8988T (cell line): ENCODE data around the gene GRHL3.
A peak's percentile ranks its signal among the peaks of the same experiment; 100 is the strongest.

Source experiments
- DNase-seq: peaks from one replicate; pipeline ENCODE4 v3.0.0; 2011

GRHL3 gene

DNA sequence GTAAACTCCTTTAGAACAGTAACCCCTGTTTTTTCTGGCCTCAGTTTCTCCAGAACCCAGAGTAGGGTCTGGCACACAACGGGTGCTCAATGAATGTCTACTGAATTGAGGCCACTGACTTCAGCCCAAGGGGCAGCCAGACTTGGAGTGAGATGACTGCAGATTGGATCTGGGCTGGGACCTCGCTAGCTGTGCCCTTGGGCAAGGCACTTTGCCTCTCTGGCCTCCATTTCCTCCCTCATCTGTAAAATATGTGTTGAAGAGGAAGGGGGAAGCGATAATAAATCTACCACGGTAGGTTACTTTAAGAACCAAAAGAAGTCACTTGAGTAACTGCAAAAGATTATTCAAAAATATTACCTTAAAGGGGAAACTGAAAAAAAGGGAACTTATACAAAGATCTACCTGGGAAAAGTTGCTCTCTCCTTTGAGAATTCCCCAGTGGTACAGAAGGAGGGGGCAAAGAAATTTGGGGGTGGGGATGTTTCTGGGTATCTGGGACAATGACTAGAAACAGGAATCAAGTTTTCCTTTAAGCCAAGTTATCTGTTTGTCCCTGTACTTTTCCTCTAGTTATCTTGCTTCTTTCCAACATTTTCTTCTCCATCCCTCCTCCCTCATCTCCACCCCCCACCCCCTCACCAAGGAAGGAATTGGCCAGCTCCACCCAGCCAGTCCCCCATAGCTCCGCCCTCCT lies 394 bp upstream of the GRHL3 start:
- DNase-seq, result no peak

DNA sequence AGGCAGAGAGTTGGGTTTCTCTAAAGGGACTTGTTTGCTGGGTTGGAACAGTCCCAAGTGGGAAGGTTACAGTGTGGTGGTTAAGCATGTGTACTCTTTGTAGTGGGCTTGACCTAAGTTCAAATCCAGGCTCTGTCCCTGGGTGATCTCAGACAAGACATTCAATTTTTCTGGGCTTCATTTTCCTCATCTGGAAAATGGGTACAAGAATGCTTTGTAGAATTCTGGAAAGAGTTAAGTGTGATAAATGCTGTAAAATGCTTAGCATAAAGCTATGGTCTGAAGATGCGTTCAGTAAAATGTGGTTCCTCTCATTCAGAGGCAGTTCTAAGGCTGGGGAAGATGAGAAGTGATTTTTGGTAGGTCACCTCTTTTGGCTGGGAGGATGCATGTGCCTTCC lies 805 bp downstream of the GRHL3 start:
- no peak for DNase-seq

DNA sequence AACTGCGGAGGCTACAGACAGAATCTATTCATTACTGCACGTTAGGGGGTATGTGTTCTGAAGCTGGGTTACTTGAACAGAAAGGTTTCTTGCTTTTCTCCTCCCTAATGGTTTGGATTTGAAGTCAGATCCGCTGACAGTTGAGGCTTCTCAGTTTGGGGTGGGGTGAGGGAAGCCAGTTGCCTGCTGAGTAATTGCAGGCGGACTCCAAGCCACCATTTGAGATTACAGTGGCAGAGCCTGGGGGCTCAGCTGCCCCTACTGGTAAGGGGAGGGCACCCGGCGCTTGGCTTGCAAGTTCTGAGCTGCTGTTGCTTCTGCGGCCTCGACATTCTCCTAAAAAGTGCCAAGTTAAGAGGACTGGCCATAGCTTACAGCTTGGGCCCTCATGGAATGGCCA lies 2.0 kb downstream of the GRHL3 start:
- DNase-seq, result no peak

DNA sequence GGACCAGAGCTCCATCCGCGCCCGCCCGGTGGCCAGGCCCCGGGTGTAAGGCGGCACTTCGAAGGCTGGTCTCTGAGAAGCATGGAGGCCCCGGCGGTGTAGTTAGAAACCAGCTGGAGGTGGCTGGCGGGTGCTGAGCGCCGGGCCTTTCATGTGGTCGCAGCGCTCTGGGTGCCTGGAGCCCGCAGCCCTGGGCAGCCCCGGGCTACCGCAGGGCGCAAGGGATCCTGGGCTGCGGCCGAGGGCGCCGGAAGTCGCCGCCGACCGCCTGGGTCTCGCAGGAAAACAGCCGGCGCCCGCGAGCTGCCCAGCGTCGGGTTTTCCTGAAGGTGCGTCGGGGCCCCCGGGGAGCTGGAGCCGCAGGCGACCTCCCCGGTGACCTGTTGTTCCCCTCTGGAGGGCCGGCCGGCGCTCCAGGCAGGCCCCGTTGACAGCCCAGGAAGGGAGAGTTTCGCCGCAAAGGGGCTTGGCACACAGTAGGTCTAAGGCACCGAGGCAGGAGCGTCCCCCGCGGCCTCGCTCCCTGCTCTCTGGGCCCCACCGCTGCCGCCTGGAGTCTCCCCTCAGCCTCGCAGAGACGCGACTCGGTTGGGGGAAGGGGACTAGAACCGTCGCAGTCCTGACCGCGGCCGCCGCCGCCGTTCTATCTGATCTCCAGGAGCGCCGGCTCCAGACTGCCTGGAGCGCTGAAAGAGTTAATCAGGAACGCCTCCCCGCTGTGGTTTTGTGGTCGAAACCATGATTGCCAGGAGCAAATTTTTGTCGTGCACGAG lies 2.7 kb downstream of the GRHL3 start:
- peak; percentile 53 for DNase-seq

DNA sequence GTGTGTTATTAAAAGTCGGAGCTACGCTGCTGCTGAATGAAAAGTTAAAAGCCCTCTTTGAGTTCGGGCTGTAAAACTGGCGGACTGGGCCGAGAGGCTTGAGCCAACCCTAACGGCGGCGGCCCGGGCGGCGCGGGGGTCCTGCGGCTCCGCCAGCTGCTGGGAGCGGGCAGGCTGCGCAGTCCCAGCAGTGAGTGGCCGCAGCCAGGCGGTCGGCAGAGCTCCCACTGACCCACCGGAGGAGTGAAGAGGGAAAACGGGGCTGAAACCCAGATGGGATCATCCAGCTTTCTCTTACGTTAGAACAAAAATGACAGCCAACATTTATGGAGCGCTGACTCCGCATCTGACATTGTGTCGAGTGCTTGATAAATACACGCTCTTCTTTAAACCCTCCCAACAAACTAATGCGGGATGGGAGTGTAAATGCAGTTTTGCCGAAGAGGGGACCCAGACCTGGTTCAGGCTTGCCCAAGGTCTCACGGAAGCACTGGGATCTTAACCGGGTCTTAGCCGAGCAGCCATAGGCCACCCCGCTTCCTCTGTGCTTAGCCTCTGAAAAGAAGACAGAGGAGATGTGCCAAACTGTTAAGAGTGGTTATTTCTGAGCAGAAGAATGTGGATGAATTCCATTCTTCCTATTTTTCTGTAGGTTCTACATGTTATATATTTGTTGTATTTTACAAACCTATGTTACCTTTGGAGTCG lies 3.5 kb downstream of the GRHL3 start:
- no peak for DNase-seq

DNA sequence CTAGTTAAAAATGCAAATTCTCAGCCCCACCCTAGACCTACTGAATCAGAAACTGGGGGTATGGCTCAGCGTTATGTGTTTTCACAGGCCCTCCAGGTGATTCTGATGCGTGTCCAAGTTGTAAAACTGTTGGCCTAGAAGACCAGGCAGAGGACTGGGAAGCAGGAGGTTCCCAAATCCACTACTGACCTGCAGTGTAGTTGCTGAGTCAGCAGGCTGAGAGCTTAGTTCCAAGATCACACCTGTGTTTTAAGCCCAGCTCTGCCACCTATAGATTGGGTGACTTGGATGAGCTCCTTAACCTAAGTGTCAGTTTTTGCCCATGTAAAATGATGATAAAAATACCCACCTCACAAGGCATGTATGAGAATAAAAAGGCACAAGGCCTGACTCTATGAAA lies 4.1 kb downstream of the GRHL3 start:
- no peak for DNase-seq

DNA sequence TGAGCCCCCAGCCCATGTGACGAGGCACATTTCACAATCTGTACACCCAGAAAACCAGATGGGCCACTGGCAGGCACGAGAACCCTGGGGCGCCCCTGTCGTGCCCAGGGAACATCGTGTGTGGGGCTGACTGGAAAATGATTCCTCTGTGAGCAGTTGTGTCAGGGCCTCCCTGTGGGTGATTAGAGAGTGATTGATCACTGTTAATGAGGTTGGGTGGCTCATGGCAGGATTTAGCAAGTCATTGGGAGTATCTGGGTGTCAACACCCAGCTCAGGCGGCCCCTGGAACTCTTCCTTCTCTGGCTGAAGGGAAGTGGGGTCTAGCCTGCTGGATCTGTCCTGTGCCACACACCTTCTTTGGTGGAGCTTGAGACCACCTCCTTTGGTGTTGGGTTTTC lies 5.7 kb downstream of the GRHL3 start:
- DNase-seq, result no peak

DNA sequence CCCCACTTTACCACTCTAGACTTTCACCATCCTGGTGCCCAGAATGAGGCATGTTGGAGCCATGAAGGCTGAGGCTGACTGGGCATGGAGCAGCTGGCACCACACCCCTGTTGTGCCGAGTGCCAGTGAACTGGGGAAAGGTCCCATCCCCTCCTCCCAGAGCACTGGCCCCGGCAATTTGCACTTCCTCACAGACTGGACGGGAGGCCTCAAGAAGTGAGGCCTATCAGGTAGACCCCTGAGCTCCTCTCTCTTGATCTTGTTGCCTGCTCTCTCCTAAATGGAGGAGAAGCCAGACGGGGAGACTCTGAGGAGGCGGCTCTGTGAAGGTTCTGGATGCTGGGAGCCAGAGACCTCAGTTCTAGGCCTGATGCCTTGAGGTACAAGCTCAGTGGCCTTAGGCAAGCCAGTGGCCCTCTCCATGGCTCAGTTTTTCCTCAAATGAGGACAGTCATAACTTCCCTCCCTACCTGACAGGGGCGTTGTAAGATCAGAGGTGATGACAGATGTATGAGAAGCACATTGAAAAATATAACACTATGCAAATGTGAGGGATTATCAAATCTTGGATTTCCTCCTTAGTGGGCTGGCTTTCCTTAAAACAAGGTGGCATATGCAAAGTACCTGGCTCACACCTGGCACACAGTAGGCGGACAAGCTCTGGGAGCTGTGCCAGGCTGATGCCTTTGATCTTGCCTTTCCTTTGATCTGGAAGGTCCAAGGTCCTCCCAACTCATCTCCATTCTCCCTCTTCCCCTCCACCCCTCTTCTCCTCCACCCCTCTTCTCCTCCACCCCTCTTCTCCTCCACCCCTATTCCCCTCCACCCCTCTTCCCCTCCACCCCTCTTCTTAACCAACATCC lies 6.7 kb downstream of the GRHL3 start:
- DNase-seq, result no peak

DNA sequence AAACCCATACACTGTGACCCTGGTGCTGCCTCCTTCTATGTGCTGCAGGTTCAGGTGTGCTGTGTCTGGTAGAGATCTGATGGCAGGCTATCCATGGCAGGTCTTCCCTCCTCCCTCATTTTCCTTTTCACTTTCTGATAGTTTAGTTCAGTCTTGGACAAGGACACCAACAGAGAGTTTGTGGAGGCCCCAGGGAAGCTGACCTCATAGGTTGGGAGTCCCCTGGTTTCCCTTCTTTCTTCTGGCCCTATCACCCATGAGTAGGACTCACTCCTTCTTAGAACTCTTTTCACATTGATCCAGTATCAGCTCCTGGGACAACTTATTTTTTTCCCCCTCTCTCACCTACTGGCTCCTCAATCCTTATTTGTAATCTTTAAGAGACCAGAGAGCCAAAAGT lies 8.3 kb downstream of the GRHL3 start:
- DNase-seq, result no peak

DNA sequence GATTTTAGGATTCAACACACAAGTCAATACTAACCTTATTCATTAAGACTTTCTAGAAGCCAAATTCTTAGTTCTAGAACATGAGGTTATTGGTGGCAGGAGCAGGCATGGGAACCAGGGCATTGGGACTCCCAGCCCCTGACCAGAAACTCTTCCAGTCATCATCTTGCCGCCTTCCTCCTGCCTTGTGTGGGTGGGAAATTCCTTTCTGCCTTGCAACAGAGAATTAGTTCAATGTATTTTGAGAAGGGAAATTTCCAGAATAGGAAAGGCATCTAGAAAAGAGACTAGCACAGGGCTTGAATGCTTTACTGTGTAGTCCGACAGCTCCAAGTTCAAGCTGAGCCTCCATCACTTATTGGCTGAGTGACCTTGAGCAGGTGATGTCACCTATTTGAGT lies 8.7 kb downstream of the GRHL3 start:
- DNase-seq, result no peak

DNA sequence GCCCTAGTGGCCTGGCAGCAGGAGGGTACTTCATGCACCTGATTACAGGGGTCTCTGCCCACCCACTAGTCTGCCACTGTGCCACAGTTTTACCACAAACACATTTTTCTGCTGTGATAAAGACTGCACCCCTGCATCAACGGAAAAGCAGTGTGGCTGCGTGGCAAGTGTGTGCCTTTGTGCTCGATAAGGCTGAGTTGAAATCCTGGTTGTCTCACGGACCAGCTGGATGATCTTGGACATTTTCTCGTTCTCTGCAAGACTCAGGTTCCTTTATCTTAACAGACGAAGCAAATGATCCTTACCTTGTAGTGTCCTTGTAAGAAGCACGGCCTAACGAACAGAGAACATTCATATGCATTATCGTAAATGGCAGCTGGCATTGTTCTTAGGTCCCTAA lies 10.2 kb downstream of the GRHL3 start:
- no peak for DNase-seq

DNA sequence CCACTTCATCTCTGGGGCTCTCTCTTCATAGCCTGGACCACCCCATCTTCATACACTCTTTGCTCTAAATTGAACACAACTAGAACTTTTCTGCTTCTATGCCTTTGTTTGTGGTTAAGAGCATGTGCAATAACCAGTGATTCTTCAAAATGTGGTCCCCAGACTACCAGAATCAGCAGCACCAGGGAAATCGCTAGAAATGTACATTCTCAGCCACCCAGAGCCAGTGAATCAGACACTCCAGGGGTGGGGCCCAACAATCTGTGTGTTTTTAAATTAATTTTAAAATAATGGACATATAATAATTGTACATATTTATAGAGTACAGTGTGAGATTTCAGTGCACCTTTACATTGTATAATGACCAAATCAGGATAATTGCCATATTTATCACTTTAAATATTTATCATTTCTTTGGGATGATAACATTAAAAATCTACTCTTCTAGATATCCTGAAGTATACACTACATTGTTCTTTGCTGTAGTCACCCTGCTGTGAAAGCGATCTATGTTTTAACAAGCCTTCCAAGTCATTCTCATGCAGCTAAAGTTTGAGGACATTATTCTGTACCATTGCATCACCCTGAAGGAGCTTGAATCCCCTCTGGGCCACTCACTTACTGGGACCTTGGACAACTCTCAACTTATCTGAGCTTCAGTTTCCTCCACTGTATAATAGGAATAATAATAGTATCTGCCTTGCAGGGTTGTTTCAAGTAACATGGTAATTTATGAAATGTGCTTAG lies 10.8 kb downstream of the GRHL3 start:
- no peak for DNase-seq

DNA sequence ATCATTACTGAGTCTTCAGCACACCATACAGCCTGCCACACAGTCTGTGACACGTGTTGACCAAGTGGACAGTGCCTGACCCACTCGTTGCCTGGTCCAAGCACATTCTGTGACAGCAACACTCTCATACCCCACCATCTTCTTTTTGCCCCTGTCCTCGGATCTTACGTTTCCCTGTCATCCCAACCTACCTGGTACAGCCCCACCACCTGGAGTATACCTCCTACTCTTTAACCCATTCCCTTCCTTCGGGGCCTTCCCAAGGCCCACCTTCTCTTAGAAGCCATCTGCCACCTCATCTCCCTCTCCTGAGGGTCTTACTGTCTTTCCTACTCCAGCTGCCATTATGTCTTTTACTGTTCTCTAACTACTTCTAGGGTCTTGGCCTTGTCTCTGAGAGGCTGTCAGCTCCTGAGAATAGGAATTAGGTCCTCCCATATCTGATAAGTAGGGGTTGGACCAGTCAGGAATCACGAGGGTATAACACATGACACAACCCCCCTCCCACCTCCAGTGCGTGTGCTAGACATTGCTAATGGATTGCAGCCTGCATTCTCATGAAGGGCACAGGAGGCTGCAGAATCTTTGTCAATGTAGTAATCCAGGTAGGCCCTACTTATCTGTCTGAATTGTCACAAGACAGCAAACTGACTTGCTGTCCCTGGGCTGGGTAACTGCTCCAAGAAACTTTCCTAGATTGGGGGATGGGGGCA lies 13.0 kb downstream of the GRHL3 start:
- no peak for DNase-seq

DNA sequence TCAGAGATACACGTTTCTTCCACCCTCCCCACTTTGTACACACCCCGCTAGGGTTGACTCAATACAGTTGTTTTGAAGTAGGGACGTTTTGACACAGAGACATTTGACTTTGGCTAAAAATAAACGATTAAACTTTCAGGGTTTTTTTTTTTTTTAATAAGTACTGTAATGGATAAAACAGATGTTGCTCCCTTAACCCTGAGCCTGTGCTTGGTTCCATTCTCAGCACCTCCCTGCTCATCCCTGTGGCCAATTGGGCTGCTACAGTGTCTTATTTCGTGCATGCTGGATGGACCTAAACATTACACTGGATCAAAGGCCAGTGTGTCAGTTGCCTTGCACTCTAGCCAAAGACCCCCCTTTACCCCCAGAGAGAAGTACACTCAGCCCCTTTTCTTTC lies 16.9 kb downstream of the GRHL3 start:
- no peak for DNase-seq

DNA sequence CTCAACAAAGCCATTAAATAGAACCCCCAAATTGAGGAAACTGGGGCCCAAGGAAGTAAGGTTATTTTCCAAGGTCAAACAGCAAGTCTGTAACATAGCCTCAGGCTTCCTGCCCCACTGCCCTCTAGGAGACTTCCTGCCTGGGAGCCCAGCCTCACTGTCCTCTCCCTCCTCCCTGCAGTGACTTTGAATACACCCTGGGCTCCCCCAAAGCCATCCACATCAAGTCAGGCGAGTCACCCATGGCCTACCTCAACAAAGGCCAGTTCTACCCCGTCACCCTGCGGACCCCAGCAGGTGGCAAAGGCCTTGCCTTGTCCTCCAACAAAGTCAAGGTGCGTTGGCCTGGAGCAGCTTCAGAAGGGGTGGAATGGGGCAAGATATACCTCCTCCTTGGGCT lies 18.3 kb downstream of the GRHL3 start:
- DNase-seq, result no peak

DNA sequence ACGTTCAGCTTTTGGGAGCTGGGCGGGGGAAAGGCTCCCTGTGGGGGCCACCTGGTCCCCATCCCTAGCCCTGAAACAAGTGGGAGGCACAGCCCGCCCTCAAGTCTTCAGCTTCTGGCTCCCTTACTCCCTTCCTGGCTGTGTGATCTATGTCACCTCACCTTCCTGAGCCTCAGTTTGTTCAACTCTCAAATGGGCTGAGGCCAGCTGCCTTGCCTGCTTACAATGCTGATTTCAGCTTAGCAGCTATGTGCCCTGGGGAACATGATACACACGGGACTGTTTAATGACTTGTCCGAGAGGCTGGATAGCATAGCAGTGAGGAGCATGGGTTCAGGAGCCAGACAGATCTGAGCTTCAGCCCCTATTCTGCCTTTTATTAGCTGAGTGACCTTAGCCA lies 19.3 kb downstream of the GRHL3 start:
- DNase-seq, result no peak

DNA sequence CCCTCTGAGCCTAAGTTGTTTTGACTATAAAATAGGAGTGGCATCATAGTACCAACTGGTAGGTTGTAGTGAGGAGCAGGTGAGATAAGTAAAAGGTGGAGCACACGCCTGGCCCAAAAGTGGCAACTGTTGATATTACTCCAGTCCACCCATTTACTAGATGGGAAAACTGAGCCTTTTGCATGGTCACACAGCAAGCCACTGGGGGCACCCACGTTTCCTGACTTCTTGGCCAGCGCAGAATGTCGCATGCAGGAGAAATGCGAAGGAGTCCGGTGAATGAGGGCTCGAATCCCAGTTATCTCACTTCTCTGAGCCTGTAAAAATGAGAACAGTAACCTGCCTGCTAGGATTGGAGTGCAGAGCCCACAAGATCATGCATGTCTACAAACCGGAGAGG lies 20.8 kb downstream of the GRHL3 start:
- no peak for DNase-seq

DNA sequence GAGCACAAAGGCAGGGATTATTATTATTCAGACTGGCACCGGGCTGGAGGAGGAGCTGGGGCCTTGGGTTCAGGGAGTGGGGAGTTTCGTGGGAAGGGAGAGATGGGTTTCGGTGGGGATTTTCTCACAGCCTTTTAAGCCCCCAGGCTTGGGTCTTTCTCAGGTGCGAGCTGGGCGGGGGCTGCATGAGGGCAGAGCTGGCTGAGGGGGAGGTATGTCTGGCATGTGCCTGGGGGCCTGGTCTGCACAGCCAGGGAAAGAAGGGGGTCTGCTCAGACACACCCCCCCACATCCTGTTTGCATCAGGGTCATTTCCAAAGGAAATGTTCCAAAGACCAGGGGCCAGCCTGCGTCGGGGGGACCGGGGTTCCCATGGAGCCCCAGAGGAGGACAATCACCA lies 21.6 kb downstream of the GRHL3 start:
- no peak for DNase-seq

DNA sequence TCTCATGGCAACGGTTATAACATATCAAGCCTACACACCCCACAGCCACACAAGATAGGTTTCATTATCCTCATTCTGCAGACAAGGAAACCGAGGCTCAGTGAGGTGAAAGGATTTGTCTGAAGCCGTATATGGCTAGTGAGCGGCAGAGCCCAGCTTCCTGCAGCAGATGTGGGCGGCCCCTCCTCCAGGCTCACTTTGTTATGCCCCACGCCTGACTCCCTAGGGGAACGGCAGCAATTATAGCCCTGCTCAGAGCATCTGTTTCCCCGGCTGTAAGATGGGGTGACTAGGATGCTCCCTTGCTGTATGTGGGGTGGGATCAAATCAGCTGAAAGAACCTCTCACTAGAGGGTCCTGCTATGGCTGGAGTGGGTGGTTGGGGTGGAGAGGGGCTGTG lies 22.1 kb downstream of the GRHL3 start:
- DNase-seq, result no peak

DNA sequence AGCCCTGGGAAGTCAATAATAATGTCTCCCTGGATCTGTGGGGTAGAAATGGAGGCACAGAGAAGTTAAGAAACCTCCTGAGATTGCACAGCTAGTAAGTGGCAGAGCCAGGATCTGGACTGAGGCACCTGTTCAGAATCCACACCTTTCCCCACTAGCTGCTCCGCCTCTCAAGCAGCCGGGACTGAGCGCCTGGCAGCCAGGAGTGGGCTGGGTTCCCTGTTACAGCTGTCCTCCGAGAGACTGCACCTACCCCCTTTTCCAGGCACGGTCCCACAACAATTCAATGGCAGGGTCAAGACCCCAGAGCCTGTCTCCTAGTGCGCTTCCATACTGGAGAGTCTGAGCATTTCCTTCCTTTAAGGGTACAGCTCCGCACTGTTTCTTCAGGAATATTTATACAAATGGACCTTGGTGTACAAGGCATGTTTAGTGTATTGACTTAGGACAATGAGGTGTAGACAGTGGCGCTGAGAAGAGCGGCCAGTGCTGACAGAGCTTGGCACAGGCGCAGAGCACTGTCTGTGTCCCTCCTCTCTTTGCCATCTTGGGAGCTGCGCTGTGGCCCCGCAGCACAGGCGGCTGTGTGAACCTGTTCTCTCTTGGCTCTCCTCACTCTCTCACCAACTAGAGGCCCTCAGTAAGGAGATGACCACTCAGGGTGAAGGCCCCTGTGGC lies 24.4 kb downstream of the GRHL3 start:
- no peak for DNase-seq

DNA sequence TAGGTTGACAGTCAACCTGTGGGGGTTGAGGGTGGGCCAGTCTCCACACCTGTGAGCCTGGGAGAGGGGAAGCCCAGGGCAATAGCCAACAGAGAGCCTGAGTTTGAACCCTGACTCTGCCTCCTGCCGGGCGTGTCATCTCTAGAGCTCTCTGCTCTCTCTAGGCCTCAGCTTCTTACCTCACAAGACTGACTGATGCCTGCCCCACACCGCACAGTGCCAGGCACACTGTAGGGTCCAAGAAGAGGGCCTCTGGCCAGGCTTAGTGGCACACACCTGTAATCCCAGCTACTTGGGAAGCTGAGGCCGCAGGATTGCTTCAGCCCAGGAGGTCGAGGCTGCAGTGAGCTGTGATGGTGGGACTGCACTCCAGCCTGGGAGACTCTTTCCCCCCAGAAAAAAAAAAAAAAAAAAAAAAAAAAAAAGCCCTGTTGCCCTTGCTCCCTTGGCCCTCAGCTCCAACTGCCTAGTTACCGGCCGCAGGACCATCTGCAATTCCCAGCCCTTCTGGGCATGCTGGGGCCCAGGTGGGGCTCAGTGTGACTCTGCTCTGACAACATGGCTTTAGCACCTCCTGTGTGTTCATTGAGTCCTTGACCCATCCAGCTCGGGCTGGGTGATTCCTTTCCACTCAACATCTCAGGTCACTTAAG lies 25.1 kb downstream of the GRHL3 start:
- DNase-seq, result no peak
